HG02970 (cell line): Measurements from ENCODE around the gene ZNF471.

Experiments used
- ATAC-seq: cut with Tn5 transposase; IDR thresholded peaks from one replicate; pipeline ENCODE4 v1.9.1; 2021; ENCODE audit warnings: mild to moderate bottlenecking, moderate library complexity, moderate number of reproducible peaks; ENCODE audit not compliant: unreplicated experiment, low FRiP score

The ZNF471 gene

GRCh38 chr19:56507446-56508289 lies at the start of gene ZNF471:
Gene ZNF471, plus strand, starts transcription at chr19:56507855. Its CDS starts 3,717 bp downstream, at chr19:56511572.
- no peak for ATAC-seq

- no peak for ATAC-seq
Measured at GRCh38 chr19:56474308-56474707, 33.3 kb upstream of the ZNF471 start.

DNA sequence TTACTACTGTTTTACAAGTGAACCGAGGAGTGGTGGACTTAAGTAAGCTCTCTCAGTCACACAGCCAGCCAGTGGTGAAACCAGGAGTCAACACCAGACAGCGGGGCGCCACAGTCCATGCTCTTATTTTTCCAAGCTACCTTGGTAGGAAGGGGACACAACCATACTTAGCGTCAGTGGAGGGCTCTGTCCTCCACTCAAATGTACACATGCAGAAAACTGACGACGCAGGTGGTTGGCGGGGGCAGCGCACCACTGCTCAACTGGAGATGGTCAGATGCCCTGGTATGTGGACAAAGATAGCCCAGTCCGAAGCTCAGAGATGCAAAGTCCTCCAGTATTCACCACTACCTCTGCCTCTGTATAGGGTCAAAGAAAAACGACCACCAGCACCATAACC lies 31.6 kb upstream of the ZNF471 start:
- no peak for ATAC-seq

DNA sequence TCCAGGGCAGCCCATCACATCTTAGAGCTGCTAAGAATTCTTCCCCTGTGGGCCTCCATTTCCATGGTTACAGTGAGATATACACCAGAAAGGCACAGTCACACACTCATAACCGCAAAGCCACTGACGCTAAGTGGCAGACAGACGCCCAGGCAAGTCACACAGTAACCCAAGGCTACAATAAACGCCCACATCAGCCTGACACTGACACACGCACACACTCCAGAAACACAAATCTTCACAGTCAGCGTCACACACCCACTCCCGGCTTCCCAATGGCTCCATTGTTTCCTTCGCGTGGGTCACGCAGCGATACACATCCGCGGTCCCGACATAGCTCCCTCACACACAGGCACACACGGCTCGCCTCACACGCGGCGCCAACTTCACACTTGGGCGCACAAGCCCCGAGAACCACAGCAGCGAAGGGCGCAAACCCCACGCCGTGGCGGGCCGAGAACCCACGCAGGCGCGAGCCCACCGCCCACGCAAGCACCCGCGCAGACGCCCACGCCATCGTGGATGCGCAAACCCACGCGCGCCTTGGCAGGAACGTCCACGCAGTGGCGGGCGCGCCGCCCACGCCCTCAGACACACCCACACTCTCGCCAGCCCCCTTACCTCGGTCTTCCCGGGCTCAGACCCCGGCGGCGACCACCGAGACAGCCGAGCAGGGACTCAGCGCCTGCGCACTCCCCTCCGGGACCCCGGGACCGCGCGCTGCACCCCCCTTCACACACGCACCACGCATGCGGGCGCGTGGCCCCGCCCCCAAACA lies 30.8 kb upstream of the ZNF471 start, which contains the start of gene ZNF667:
Gene ZNF667 (minus strand): TSS at position 695 of the 778 bp plus-strand sequence. CDS start 14,975 bp downstream, outside the sequence.
- no peak for ATAC-seq

- no peak for ATAC-seq
Measured at GRCh38 chr19:56477429-56478338, 30.0 kb upstream of the ZNF471 start.

- ATAC-seq = no peak
Measured at GRCh38 chr19:56491399-56491798, 16.3 kb upstream of the ZNF471 start.

GRCh38 chr19:56504581-56504980 lies 3.1 kb upstream of the ZNF471 start:
- ATAC-seq = no peak

- ATAC-seq = no peak
Measured at GRCh38 chr19:56508290-56508778, 679 bp downstream of the ZNF471 start.

DNA sequence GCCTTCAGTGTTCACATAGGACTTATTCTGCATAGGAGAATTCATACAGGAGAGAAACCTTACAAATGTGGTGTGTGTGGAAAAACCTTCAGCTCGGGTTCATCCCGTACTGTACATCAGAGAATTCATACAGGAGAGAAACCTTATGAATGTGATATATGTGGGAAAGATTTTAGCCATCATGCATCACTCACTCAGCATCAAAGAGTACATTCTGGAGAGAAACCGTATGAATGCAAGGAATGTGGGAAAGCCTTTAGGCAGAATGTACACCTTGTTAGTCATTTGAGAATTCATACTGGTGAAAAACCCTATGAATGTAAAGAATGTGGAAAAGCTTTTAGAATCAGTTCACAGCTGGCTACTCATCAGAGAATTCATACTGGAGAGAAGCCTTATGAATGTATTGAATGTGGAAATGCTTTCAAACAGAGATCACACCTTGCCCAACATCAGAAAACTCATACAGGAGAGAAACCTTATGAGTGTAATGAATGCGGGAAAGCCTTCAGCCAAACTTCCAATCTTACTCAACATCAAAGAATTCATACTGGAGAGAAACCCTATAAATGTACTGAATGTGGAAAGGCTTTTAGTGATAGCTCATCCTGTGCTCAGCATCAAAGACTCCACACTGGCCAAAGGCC lies 17.7 kb downstream of the ZNF471 start:
- no peak for ATAC-seq

GRCh38 chr19:56537442-56537841 lies 29.8 kb downstream of the ZNF471 start:
- no peak for ATAC-seq

DNA sequence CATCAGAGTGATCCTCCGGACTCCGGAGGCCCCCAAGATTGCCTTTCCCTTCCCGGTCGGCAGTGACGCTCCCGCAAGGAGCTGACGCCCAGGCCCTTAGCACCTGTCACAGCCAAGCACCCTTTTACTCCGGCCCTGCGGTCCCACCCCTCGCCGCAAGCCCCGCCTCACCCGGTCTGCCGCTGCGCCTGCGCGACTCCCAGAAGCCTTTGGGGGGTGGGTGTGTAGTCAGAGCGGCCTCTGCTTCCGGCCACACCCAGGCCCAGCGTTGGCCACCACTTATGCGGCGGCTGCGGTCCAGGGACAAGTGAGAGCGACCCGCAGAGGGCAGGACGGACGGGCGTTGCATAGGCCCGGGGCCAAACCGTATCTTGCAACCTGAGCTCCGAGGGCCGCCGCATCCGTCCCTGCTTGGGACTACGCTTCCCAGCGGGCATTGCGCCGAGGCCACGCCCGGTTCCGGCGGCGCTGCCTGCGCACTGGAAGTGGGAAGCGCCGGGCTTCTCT lies 30.7 kb downstream of the ZNF471 start:
- ATAC-seq = peak; percentile 89

DNA sequence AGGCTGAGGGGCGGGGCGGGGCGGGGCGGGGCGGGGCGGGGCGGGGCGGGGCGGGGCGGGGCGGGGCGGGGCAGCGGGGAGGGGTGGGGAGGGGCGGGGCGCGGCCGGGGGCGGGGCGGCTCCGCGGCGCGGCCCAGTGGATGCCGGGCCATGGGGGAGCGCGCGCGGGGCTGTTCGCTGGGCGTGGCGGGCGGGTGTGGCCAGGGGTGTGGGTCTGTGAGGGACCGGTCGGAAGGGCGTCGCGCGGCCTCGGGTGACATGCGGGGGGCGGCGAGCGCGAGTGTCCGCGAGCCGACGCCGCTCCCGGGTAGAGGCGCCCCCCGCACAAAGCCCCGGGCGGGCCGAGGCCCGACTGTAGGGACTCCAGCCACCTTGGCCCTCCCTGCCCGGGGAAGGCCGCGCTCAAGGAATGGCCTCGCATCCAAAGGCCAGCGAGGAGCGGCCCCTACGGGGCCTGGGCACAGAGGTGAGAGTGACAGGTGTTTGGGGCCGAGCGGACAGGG lies 31.2 kb downstream of the ZNF471 start, which contains the start of gene ZFP28:
Gene ZFP28 (plus strand): TSS at position 188 of the 503 bp plus-strand sequence. CDS start 71 bp downstream, at position 259.
- ATAC-seq = peak; percentile 35

DNA sequence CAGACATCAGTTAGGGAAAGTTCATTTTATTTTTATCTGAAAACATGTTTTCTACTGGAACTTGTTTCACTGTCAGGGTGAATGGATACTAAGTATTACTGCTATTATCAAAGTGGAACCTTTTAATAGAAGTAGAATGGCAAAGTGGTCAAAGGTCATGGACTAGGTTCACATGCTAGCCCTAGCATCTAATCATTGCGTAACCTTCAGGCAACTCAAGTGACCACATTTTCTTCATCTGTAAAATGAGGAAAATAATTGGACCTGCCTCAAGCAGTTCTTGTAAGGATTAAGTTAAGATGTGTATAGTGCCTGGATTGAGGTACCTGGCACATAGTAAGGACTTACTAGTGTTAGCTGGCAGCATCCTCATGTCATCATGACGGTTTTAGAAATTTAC lies 36.1 kb downstream of the ZNF471 start:
- ATAC-seq = no peak

DNA sequence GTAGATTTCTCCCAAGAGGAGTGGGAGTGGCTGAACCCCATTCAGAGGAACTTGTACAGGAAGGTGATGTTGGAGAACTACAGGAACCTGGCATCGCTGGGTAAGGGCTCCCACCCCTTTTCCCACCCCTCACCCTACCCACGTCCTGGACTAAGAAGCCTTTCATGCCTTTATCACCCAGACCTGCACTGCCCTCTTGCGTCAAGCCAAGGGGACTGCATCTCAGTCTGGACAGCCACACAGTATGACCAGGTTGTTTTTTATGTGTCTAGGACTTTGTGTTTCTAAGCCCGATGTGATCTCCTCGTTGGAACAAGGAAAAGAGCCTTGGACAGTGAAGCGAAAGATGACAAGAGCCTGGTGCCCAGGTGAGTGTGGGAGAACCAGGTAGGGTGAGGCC lies 39.9 kb downstream of the ZNF471 start:
- no peak for ATAC-seq

GRCh38 chr19:56554272-56554869 lies 46.7 kb downstream of the ZNF471 start:
- ATAC-seq = no peak

DNA sequence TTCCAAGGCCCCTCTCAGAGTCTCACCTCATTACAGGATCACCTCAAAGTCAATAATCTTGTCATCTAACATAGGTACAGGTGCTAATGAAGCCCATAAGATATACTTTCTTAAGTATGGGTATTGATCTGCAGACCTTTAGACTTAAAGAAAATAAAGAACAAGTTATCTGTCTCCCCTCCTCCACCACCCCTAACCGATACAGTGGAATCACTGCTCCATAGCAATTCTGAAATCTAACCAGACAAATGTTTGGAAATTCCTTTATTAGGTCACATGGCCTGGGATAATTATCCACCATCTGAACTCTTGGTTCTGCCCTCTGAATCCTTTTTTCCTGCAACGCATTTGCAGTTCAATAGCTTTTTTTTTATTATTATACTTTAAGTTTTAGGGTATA lies 55.1 kb downstream of the ZNF471 start:
- no peak for ATAC-seq

GRCh38 chr19:56566904-56567273 lies 59.2 kb downstream of the ZNF471 start:
- peak; percentile 19 for ATAC-seq

DNA sequence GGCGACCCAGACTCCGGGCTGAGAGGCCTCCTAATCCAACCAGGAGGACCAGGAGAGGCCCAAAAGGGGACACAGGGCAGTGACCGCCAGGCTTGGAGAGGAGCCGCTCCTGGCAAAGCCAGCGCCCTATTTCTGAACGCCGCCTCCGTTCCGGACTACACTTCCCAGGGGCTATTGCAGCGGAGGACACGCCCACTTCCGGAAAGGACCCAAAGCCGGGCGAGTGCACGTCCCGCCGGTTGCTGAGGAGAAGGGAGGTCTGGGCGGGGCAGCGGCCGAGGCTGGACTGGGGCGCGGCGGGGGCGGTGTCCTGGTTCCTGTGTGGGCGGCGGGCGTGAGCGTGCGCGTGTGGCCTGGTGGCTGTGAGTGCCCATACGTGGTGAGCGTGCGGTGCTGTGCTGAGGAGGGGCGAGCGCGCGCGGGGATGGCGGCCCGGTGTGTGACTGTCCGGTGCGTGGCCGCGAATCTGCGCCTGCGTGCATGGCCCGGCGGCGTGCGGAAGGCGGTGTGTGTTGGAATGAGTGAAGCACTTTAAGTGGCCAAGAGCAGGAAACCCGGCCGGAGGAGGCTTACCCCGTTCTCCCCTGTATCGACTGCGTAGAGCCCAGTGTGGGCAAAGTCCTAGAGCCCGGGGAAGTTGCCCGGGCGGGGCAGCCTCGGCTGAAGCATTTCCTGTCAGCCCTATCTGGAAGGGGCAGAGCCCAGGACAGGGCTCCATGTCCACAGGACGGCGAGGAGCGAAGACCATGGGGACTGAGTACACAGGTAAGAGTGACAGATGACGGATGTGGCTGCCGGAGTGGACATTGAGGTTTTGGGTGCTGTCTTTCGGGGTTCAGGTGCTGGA lies 59.8 kb downstream of the ZNF471 start, which contains the start of gene ZNF470:
Gene ZNF470 (plus strand): TSS at position 195 of the 847 bp plus-strand sequence. CDS start 2,844 bp downstream, outside the sequence.
- ATAC-seq = peak; percentile 97
